ENCODE results near the gene SPAG9.

The SPAG9 gene

GRCh38 chr17:51006601-51007000 lies 114.1 kb downstream of the SPAG9 start:
- Histone ChIP-seq H3K4me3 (ENCODE audit: low read length) (no peak overlapping the region), H3K9me3 (ENCODE audit: insufficient read depth, low read depth, low read length) (no peaks in the 10 kb centered on the region), H3K9ac (ENCODE audit: low read depth, low read length) (no peak overlapping the region), H3K27ac (ENCODE audit: low read depth, low read length) (no peak overlapping the region), H3K4me1 (ENCODE audit: insufficient read depth, low read length) (no peaks in the 10 kb centered on the region), H3K27me3 (ENCODE audit: insufficient read depth, low read length) (no peaks in the 10 kb centered on the region), H3K36me3 (ENCODE audit: insufficient read depth, low read length) (peaks cover 71% of the 10 kb centered on the region)
- WGBS: 100% methylated on average over 1 of the region's 1 CpG

GRCh38 chr17:51005768-51006167 lies 114.9 kb downstream of the SPAG9 start:
- H3K27ac ChIP-seq (ENCODE audit: low read depth, low read length): no peak overlapping the region
- peaks cover 72% of the 10 kb centered on the region for H3K36me3 ChIP-seq (ENCODE audit: insufficient read depth, low read length)
- no peak overlapping the region for H3K4me3 ChIP-seq (ENCODE audit: low read length)
- no peak overlapping the region for H3K9ac ChIP-seq (ENCODE audit: low read depth, low read length)
- H3K27me3 ChIP-seq (ENCODE audit: insufficient read depth, low read length): no peaks in the 10 kb centered on the region
- no peaks in the 10 kb centered on the region for H3K4me1 ChIP-seq (ENCODE audit: insufficient read depth, low read length)
- no peaks in the 10 kb centered on the region for H3K9me3 ChIP-seq (ENCODE audit: insufficient read depth, low read depth, low read length)
- WGBS: 96% methylated on average over 2 of the region's 2 CpGs

GRCh38 chr17:51004249-51004648 lies 116.4 kb downstream of the SPAG9 start:
- Histone ChIP-seq H3K9me3 (ENCODE audit: insufficient read depth, low read depth, low read length) (no peaks in the 10 kb centered on the region), H3K4me1 (ENCODE audit: insufficient read depth, low read length) (no peaks in the 10 kb centered on the region), H3K9ac (ENCODE audit: low read depth, low read length) (no peak overlapping the region), H3K4me3 (ENCODE audit: low read length) (no peak overlapping the region), H3K36me3 (ENCODE audit: insufficient read depth, low read length) (peaks cover 70% of the 10 kb centered on the region), H3K27me3 (ENCODE audit: insufficient read depth, low read length) (no peaks in the 10 kb centered on the region), H3K27ac (ENCODE audit: low read depth, low read length) (no peak overlapping the region)
- 91% methylated on average over 1 of the region's 1 CpG for WGBS

GRCh38 chr17:51000835-51001638 lies 119.6 kb downstream of the SPAG9 start:
- peaks cover 78% of the 10 kb centered on the region for H3K36me3 ChIP-seq (ENCODE audit: insufficient read depth, low read length)
- H3K27me3 ChIP-seq (ENCODE audit: insufficient read depth, low read length): no peaks in the 10 kb centered on the region
- no peak overlapping the region for H3K4me3 ChIP-seq (ENCODE audit: low read length)
- no peaks in the 10 kb centered on the region for H3K4me1 ChIP-seq (ENCODE audit: insufficient read depth, low read length)
- 100% methylated on average over 1 of the region's 1 CpG for WGBS
- no peaks in the 10 kb centered on the region for H3K9me3 ChIP-seq (ENCODE audit: insufficient read depth, low read depth, low read length)
- no peak overlapping the region for H3K27ac ChIP-seq (ENCODE audit: low read depth, low read length)
- no peak overlapping the region for H3K9ac ChIP-seq (ENCODE audit: low read depth, low read length)

GRCh38 chr17:50995668-50996067 lies 125.0 kb downstream of the SPAG9 start:
- 94% methylated on average over 2 of the region's 2 CpGs for WGBS
- H3K27me3 ChIP-seq (ENCODE audit: insufficient read depth, low read length): no peaks in the 10 kb centered on the region
- H3K4me1 ChIP-seq (ENCODE audit: insufficient read depth, low read length): no peaks in the 10 kb centered on the region
- no peak overlapping the region for H3K9ac ChIP-seq (ENCODE audit: low read depth, low read length)
- no peak overlapping the region for H3K27ac ChIP-seq (ENCODE audit: low read depth, low read length)
- H3K9me3 ChIP-seq (ENCODE audit: insufficient read depth, low read depth, low read length): no peaks in the 10 kb centered on the region
- peaks cover 91% of the 10 kb centered on the region for H3K36me3 ChIP-seq (ENCODE audit: insufficient read depth, low read length)
- H3K4me3 ChIP-seq (ENCODE audit: low read length): no peak overlapping the region

- Histone ChIP-seq H3K4me3 (ENCODE audit: low read length) (no peak overlapping the region), H3K4me1 (ENCODE audit: insufficient read depth, low read length) (no peaks in the 10 kb centered on the region), H3K27me3 (ENCODE audit: insufficient read depth, low read length) (no peaks in the 10 kb centered on the region), H3K9ac (ENCODE audit: low read depth, low read length) (no peak overlapping the region), H3K27ac (ENCODE audit: low read depth, low read length) (no peak overlapping the region), H3K9me3 (ENCODE audit: insufficient read depth, low read depth, low read length) (no peaks in the 10 kb centered on the region), H3K36me3 (ENCODE audit: insufficient read depth, low read length) (peaks cover 92% of the 10 kb centered on the region)
- 92% methylated on average over 2 of the region's 2 CpGs for WGBS
These were observed 127.1 kb downstream of the SPAG9 start for GRCh38 chr17:50993544-50993943.

GRCh38 chr17:50989149-50989548 lies 131.5 kb downstream of the SPAG9 start:
- Histone ChIP-seq H3K36me3 (ENCODE audit: insufficient read depth, low read length) (peaks cover 88% of the 10 kb centered on the region), H3K27me3 (ENCODE audit: insufficient read depth, low read length) (no peaks in the 10 kb centered on the region), H3K4me1 (ENCODE audit: insufficient read depth, low read length) (no peaks in the 10 kb centered on the region), H3K9me3 (ENCODE audit: insufficient read depth, low read depth, low read length) (no peaks in the 10 kb centered on the region), H3K27ac (ENCODE audit: low read depth, low read length) (no peak overlapping the region), H3K4me3 (ENCODE audit: low read length) (no peak overlapping the region), H3K9ac (ENCODE audit: low read depth, low read length) (no peak overlapping the region)
- 100% methylated on average over 2 of the region's 3 CpGs for WGBS

GRCh38 chr17:50988427-50988826 lies 132.2 kb downstream of the SPAG9 start:
- Histone ChIP-seq H3K9me3 (ENCODE audit: insufficient read depth, low read depth, low read length) (no peaks in the 10 kb centered on the region), H3K27me3 (ENCODE audit: insufficient read depth, low read length) (no peaks in the 10 kb centered on the region), H3K36me3 (ENCODE audit: insufficient read depth, low read length) (peaks cover 88% of the 10 kb centered on the region), H3K4me1 (ENCODE audit: insufficient read depth, low read length) (no peaks in the 10 kb centered on the region), H3K27ac (ENCODE audit: low read depth, low read length) (no peak overlapping the region), H3K4me3 (ENCODE audit: low read length) (no peak overlapping the region), H3K9ac (ENCODE audit: low read depth, low read length) (no peak overlapping the region)
- 93% methylated on average over 5 of the region's 5 CpGs for WGBS

GRCh38 chr17:50986989-50987660 lies 133.5 kb downstream of the SPAG9 start:
- Histone ChIP-seq H3K9me3 (ENCODE audit: insufficient read depth, low read depth, low read length) (no peaks in the 10 kb centered on the region), H3K9ac (ENCODE audit: low read depth, low read length) (no peak overlapping the region), H3K4me3 (ENCODE audit: low read length) (no peak overlapping the region), H3K36me3 (ENCODE audit: insufficient read depth, low read length) (peaks cover 91% of the 10 kb centered on the region), H3K4me1 (ENCODE audit: insufficient read depth, low read length) (no peaks in the 10 kb centered on the region), H3K27ac (ENCODE audit: low read depth, low read length) (no peak overlapping the region), H3K27me3 (ENCODE audit: insufficient read depth, low read length) (no peaks in the 10 kb centered on the region)
- no CpG with 5 or more reads among the region's 1 CpG for WGBS

GRCh38 chr17:50981279-50981678 lies 139.4 kb downstream of the SPAG9 start:
- H3K4me1 ChIP-seq (ENCODE audit: insufficient read depth, low read length): no peaks in the 10 kb centered on the region
- H3K4me3 ChIP-seq (ENCODE audit: low read length): no peak overlapping the region
- no peak overlapping the region for H3K27ac ChIP-seq (ENCODE audit: low read depth, low read length)
- H3K9ac ChIP-seq (ENCODE audit: low read depth, low read length): no peak overlapping the region
- H3K27me3 ChIP-seq (ENCODE audit: insufficient read depth, low read length): no peaks in the 10 kb centered on the region
- H3K9me3 ChIP-seq (ENCODE audit: insufficient read depth, low read depth, low read length): no peaks in the 10 kb centered on the region
- peaks cover 92% of the 10 kb centered on the region for H3K36me3 ChIP-seq (ENCODE audit: insufficient read depth, low read length)

- no peak overlapping the region for H3K4me3 ChIP-seq (ENCODE audit: low read length)
- H3K4me1 ChIP-seq (ENCODE audit: insufficient read depth, low read length): no peaks in the 10 kb centered on the region
- H3K9me3 ChIP-seq (ENCODE audit: insufficient read depth, low read depth, low read length): no peaks in the 10 kb centered on the region
- no peaks in the 10 kb centered on the region for H3K27me3 ChIP-seq (ENCODE audit: insufficient read depth, low read length)
- no peak overlapping the region for H3K9ac ChIP-seq (ENCODE audit: low read depth, low read length)
- H3K27ac ChIP-seq (ENCODE audit: low read depth, low read length): no peak overlapping the region
- peaks cover 92% of the 10 kb centered on the region for H3K36me3 ChIP-seq (ENCODE audit: insufficient read depth, low read length)
- WGBS: 97% methylated on average over 10 of the region's 10 CpGs
These were observed 141.1 kb downstream of the SPAG9 start for GRCh38 chr17:50979524-50979927.
